Esophagus muscularis mucosa (tissue), 3 donors: Measurements from ENCODE around the gene SFTA2.

Source experiments
- CTCF ChIP-seq, 3 experiments: fragments of 200-600 bp in 2 of 3; fragments of 450-650 bp in 1 of 3; sonication (generic) in 2 of 3; IDR thresholded peaks; one replicate each; pipeline ENCODE4 v1.5.1; 2017 to 2019; ENCODE audit warnings: antibody characterized with exemption in 3 of 3, mild to moderate bottlenecking in 2 of 3, moderate library complexity in 1 of 3
- POLR2A ChIP-seq: fragments of 450-650 bp; IDR thresholded peaks from one replicate; pipeline ENCODE4 v1.6.1; 2017; ENCODE audit warnings: antibody characterized with exemption, moderate library complexity, mild to moderate bottlenecking, low read depth
- POLR2AphosphoS5 ChIP-seq, 2 donors: sonication (generic); formaldehyde crosslinking; IDR thresholded peaks; one replicate each; pipeline ENCODE4 v1.6.1; 2017; ENCODE audit warnings: antibody characterized with exemption in 2 of 2

DNA sequence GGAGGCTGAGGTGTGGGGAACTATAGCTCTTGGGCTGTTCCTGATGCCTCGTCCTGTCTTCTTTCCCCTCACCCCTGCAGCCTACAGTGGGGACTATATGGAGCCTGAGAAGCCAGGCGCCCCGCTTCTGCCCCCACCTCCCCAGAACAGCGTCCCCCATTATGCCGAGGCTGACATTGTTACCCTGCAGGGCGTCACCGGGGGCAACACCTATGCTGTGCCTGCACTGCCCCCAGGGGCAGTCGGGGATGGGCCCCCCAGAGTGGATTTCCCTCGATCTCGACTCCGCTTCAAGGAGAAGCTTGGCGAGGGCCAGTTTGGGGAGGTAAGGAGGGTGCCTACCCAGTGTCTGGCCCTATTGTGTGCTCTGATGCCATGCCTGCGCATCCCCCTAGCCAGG is 35.4 kb downstream of the SFTA2 start:
- TF ChIP-seq CTCF (IDR thresholded peaks at IDR 0.05) (no peak), POLR2A (no peak), POLR2AphosphoS5 (IDR thresholded peaks at IDR 0.05) (no peak)
